Sigmoid colon (tissue), 7 donors: Measurements from ENCODE around the gene HSFX3. TPM values are rescaled to one million over a fixed set of nuclear protein-coding genes. Genes with fewer than 3 reads are reported as not detected.
"Not testable (repeated sequence)": the region's sequence is repeated elsewhere in the genome, so short reads cannot be mapped to it uniquely, and the experiment has no call there.

Experiments
- DNase-seq: peaks from one replicate; pipeline ENCODE4 v3.0.0-alpha.2; 2019
- H3K27ac ChIP-seq, 4 donors: fragments of 200-600 bp; sonication (generic); one replicate each; pipeline ENCODE4 v1.5.1; 2016 to 2019; ENCODE audit warnings: mild to moderate bottlenecking in 1 of 4
- H3K27me3 ChIP-seq, 3 donors: fragments of 200-600 bp; sonication (generic); one replicate each; pipeline ENCODE4 v1.5.1; 2019; ENCODE audit warnings: mild to moderate bottlenecking in 1 of 3
- H3K36me3 ChIP-seq, 4 donors: fragments of 200-600 bp; sonication (generic); one replicate each; pipeline ENCODE4 v1.5.1; 2016 to 2019
- H3K4me1 ChIP-seq, 4 donors: fragments of 200-600 bp; sonication (generic); one replicate each; pipeline ENCODE4 v1.5.1; 2017 to 2019
- H3K4me3 ChIP-seq, 4 donors: fragments of 200-600 bp; sonication (generic); one replicate each; pipeline ENCODE4 v1.5.1; 2017 to 2019; ENCODE audit warnings: mild to moderate bottlenecking in 2 of 4, moderate library complexity in 1 of 4
- H3K9me3 ChIP-seq, 4 donors: fragments of 200-600 bp in 3 of 4; sonication (generic) in 3 of 4; one replicate each; pipeline versions ENCODE4 v1.5.1 to v1.6.1; 2013 to 2019
- EP300 ChIP-seq, 4 donors: sonication (generic); formaldehyde crosslinking; IDR thresholded peaks; one replicate each; pipeline ENCODE4 v1.6.1; 2017; ENCODE audit warnings: antibody characterized with exemption in 4 of 4
- POLR2A ChIP-seq, 2 donors: fragments of 450-650 bp; IDR thresholded peaks; one replicate each; pipeline ENCODE4 v1.6.1; 2016; ENCODE audit warnings: antibody characterized with exemption in 2 of 2, mild to moderate bottlenecking in 2 of 2, moderate library complexity in 2 of 2
- POLR2AphosphoS5 ChIP-seq, 4 donors: sonication (generic); formaldehyde crosslinking; IDR thresholded peaks; one replicate each; pipeline ENCODE4 v1.6.1; 2017; ENCODE audit warnings: antibody characterized with exemption in 4 of 4
- WGBS, 2 donors: extraction: QIAGEN DNeasy Blood & Tissue Kit; methylation state at CpG; one replicate each; pipeline ENCODE4 v1.1.7; 2013; 5-methylcytosine and 5-hydroxymethylcytosine counted together
- intact Hi-C: fragments of 100-400 bp; cut with DNase I; formaldehyde crosslinking; loops from one replicate; pipeline ENCODE4 v1.15.1; 2023
- polyA plus RNA-seq, 3 donors: library from polyadenylated mRNA; stranded (reverse); fragments of 200-250 nt; gene quantifications; one replicate each; pipeline ENCODE4 v1.2.3, GENCODE V29; 2013
- total RNA-seq, 4 donors: library from RNA; depleted of rRNA; stranded (reverse); fragments of >200 nt; gene quantifications; one replicate each; pipeline ENCODE4 v1.1.0, GENCODE V29; 2016
- TF ChIP-seq, protein P1 (sequence below), 4 experiments: fragments of 450-650 bp in 3 of 4; fragments of 200-600 bp in 1 of 4; IDR thresholded peaks; one replicate each; pipeline ENCODE4 v1.5.1; 2016 to 2019; ENCODE audit warnings: antibody characterized with exemption in 4 of 4, mild to moderate bottlenecking in 3 of 4, moderate library complexity in 2 of 4
- donor health status: healthy with polysubstance abuse.
- donor health status: Bipolar disorder and iron deficiency.
- donor health status: healthy.

The HSFX3 gene, protein sequence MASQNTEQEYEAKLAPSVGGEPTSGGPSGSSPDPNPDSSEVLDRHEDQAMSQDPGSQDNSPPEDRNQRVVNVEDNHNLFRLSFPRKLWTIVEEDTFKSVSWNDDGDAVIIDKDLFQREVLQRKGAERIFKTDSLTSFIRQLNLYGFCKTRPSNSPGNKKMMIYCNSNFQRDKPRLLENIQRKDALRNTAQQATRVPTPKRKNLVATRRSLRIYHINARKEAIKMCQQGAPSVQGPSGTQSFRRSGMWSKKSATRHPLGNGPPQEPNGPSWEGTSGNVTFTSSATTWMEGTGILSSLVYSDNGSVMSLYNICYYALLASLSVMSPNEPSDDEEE
- total RNA-seq (not detected), polyA plus RNA-seq (not detected)

DNA sequence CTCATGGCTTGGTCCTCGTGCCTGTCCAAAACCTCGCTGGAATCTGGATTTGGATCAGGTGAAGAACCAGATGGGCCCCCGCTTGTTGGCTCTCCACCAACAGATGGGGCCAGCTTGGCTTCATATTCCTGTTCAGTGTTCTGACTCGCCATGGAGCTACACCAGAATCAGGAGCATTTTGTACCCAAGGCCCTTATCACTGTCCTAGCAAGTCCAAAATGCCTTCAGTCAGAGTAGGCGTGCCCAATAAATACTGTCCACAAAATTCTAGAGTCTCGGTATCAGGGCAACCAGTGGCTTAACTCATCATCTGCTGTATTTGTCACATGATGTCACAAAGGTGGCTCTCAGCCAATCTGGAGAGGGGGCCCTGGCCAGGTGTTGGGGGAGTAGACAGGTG lies at the start of gene HSFX3:
Gene HSFX3 (minus strand): TSS at position 224 of the 400 bp plus-strand sequence. CDS start 72 bp downstream, at position 152.
- DNase-seq, H3K9me3 ChIP-seq, H3K36me3 ChIP-seq, H3K4me3 ChIP-seq, H3K27ac ChIP-seq, H3K27me3 ChIP-seq, H3K4me1 ChIP-seq: not testable (repeated sequence)
- WGBS, 2 donors: 92 to 93% methylated on average over 1 of the region's 6 CpGs
- intact Hi-C loops: loop anchor here (10.0 kb wide), 3 partner anchors 395 to 1635 kb away; partner anchors contain the start of genes FMR1 and MAMLD1

DNA sequence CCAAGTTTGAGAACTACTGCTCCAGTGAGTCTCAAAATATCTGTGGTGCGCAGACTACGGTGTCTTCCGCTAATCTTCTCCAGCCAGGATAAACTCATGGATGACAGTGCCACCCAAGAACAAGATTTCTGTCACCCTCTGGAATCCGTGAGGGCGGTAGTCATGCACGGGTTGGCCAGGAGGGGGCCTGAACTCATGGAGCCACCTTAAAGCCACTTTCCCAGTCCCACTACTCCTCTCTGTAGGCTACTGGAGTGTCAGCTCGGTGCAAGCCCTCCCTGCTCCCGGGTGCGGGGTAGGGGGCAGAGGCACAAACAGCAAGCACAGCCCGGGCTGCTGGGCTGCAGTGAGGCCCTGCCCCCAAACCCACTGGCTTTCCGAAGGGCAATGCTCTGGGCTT lies 48.9 kb upstream of the HSFX3 start:
- intact Hi-C loops, H3K4me1 ChIP-seq, H3K9me3 ChIP-seq, H3K4me3 ChIP-seq, H3K27me3 ChIP-seq, H3K36me3 ChIP-seq, H3K27ac ChIP-seq, DNase-seq: not testable (repeated sequence)
- 31 to 65% methylated on average over 3 of the region's 11 CpGs for WGBS, 2 donors

DNA sequence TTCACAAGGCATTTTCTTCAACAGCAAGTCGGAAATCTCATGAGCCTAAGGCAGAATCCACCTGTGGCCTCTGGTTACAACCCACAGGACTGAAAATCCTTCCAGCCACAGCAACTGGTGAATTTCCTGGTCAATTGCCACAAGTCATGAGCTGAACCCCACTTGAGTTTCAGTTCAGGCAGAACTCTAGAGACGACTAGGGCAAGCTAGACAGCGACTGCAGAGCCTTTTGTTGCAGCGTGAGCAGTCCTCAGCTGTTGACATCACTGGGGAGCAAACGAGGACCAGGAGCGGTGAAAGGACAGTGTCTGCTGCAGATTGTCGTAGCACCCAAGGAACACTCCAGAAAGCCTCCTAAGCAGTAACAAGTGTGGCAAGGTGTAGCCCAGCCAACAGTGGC lies 46.2 kb upstream of the HSFX3 start:
- H3K36me3 ChIP-seq, H3K4me3 ChIP-seq, H3K4me1 ChIP-seq, DNase-seq, H3K9me3 ChIP-seq, H3K27me3 ChIP-seq, intact Hi-C loops, H3K27ac ChIP-seq: not testable (repeated sequence)
- WGBS, 2 donors: no CpG with 5 or more reads among the region's 7 CpGs

DNA sequence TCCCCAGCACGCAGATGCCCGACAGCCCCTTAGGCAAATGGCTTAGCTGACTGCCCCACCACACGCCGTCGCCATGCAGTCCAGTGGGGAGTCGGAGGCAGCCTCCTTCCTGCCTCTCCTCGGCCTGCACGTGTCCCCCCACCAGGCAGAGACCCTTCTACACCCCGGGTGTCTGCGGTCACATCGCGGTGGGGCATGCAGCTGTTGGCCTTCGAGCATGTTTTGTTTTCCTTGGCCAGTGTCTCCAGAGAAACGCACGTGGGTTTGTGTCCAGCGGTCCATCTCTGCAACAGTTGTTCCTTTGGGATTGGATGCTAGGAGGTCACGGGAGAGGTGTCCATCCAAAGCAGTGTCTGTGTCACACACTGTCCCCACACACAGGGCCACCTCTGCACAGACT lies 45.5 kb upstream of the HSFX3 start, which contains the start of gene HSFX2:
Gene HSFX2 (minus strand): TSS at position 101 of the 400 bp plus-strand sequence. CDS start 614 bp downstream, outside the sequence.
- intact Hi-C loops, H3K4me3 ChIP-seq, DNase-seq, H3K9me3 ChIP-seq, H3K27me3 ChIP-seq, H3K4me1 ChIP-seq, H3K36me3 ChIP-seq, H3K27ac ChIP-seq: not testable (repeated sequence)
- no CpG with 5 or more reads among the region's 17 CpGs for WGBS, 2 donors

DNA sequence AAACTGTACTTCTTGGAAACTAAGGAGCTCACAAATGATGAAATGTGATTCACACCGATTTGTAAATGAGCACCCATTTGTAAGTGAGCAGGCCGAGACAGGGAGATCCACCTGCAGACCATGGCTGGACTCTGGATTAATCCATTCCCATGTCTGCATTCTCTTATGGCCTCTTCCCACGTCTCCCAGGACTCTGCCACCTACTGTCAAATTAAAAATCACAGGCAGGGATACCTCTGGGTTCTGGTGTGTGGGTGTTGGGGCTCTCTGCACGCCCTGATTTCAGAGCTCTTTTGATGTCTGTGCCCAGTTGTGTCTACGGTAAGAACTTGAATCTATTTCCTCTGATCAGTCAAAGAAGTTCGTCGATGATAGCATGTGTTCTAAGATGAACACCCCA lies 41.3 kb upstream of the HSFX3 start:
- H3K36me3 ChIP-seq, H3K9me3 ChIP-seq, H3K4me3 ChIP-seq, DNase-seq, H3K27me3 ChIP-seq, H3K27ac ChIP-seq, intact Hi-C loops, H3K4me1 ChIP-seq: not testable (repeated sequence)
- no CpG with 5 or more reads among the region's 7 CpGs for WGBS, 2 donors

DNA sequence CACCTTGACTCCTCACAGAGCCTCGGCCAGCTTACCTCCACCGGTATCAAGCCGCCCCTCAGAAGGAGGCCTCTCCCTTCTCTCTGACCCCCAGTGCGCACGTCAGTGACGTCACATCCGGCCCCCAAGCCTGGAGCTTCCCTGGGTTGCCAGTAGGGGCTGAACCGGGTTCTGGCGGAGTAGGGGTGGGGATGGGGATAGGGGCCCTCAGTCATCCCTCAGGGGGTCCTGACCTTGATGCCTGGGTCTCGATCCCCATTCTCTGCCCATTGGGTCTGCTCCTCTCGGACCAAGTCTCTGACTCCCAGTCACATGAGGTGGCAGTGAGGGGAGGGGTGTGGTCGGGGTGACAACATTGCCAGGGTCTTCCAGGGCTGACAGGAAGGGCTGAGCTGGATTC lies 37.6 kb upstream of the HSFX3 start, which contains the start of gene MAGEA9B:
Gene MAGEA9B (minus strand): TSS at position 101 of the 400 bp plus-strand sequence. CDS start 4,280 bp downstream, outside the sequence.
- H3K9me3 ChIP-seq, DNase-seq, H3K4me1 ChIP-seq, intact Hi-C loops, H3K4me3 ChIP-seq, H3K27me3 ChIP-seq, H3K27ac ChIP-seq, H3K36me3 ChIP-seq: not testable (repeated sequence)
- WGBS, 2 donors: no CpG with 5 or more reads among the region's 12 CpGs

DNA sequence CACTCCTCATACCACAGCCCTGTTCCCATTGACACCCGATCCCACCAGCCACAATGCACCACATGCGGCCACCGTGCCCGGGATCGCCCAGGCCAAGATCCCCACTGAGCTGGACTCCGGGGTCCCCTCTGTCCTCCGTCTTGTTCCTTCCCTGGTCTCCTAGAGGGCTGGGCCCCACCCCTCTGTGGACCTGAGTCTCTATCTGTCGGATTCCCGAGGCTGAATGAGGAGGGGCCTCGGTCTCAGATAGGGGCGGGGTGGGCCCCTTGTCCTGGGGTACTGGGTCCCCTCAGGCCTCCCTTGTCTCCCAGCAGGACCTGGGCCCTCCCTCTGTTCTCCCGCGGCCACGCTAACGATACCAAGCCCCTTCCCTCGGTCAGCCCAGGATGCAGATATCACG lies 35.9 kb upstream of the HSFX3 start:
- H3K27me3 ChIP-seq, H3K4me3 ChIP-seq, H3K9me3 ChIP-seq, H3K27ac ChIP-seq, H3K4me1 ChIP-seq, DNase-seq, H3K36me3 ChIP-seq, intact Hi-C loops: not testable (repeated sequence)
- WGBS, 2 donors: 89 to 97% methylated on average over 6 of the region's 17 CpGs

DNA sequence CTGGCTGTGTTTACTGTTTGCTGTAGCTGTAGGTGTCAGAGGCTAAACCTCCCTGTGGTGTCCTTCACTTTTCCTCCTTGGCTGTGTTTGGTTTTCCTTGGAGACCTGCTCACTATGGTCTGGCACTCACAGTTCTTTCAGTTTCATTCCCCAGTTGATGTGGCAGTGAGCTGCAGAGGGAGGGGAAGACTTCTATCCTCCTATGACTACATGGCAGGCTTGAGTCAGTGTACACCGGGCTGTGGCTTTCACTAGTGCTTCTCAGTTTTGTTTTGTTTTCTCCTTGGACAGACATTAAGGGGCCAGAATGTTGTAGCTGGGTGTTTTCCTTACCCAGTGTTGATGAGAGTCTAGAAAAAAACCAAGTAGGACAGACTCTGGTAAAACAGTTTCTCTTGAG lies 23.7 kb upstream of the HSFX3 start:
- intact Hi-C loops, H3K27ac ChIP-seq, H3K27me3 ChIP-seq, DNase-seq, H3K4me3 ChIP-seq, H3K9me3 ChIP-seq, H3K36me3 ChIP-seq, H3K4me1 ChIP-seq: not testable (repeated sequence)
- no CpG with 5 or more reads among the region's 1 CpG for WGBS, 2 donors

DNA sequence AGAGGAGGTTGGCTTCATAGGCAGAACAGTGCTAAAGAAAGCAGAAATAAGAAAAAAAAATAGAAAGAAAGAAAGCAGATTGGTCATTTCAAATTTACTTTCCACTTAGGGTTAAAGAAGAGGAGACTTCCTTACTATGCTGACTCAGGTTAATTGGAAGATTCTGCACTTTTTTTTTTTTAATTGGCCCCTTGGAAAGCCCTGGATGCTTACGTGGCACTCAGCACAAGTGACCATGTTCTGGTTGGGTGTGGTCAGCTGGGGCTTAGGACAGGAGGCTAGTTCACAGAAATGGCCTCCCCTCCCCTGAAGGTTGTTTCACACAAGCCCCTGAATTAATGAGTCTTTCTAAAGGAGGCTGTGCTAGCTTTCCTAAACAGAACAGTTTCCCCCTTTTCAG lies 23.0 kb upstream of the HSFX3 start:
- peak; percentile 2 for DNase-seq
- Histone ChIP-seq H3K4me1 (no peaks in the 10 kb centered on the region), H3K4me3 (no peak overlapping the region), H3K9me3 (no peaks in the 10 kb centered on the region), H3K27ac (no peak overlapping the region), H3K36me3 (no peaks in the 10 kb centered on the region), H3K27me3 (no peaks in the 10 kb centered on the region)
- WGBS, 2 donors: 12% methylated on average over 1 of the region's 1 CpG; no CpG with 5 or more reads in 1 of the 2 donors
- TF ChIP-seq POLR2A (IDR thresholded peaks at IDR 0.05): no peak
- TF ChIP-seq EP300 (IDR thresholded peaks at IDR 0.05): no peak
- TF ChIP-seq, protein P1, sequence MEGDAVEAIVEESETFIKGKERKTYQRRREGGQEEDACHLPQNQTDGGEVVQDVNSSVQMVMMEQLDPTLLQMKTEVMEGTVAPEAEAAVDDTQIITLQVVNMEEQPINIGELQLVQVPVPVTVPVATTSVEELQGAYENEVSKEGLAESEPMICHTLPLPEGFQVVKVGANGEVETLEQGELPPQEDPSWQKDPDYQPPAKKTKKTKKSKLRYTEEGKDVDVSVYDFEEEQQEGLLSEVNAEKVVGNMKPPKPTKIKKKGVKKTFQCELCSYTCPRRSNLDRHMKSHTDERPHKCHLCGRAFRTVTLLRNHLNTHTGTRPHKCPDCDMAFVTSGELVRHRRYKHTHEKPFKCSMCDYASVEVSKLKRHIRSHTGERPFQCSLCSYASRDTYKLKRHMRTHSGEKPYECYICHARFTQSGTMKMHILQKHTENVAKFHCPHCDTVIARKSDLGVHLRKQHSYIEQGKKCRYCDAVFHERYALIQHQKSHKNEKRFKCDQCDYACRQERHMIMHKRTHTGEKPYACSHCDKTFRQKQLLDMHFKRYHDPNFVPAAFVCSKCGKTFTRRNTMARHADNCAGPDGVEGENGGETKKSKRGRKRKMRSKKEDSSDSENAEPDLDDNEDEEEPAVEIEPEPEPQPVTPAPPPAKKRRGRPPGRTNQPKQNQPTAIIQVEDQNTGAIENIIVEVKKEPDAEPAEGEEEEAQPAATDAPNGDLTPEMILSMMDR (IDR thresholded peaks at IDR 0.05): no peak
- no peak for TF ChIP-seq POLR2AphosphoS5 (IDR thresholded peaks at IDR 0.05)
- intact Hi-C loops: no loop called here
